ENCODE results near the gene CCR7.
"Not testable (repeated sequence)": the region's sequence is repeated elsewhere in the genome, so short reads cannot be mapped to it uniquely, and the experiment has no call there.

The CCR7 gene

GRCh38 chr17:40597556-40598300, 32.5 kb upstream of the CCR7 start:
- ChIA-PET CTCF (interaction anchor here (0.9 kb wide), 1 partner anchor 20 kb away, joined by 3 read pairs; no protein-coding TSS in a partner anchor), POLR2A (no interaction called here)
- no peak overlapping the region for H3K4me3 ChIP-seq (ENCODE audit: low read depth, low read length)
- no peak for TF ChIP-seq CTCF (IDR thresholded peaks at IDR 0.05; ENCODE audit: insufficient read depth, low read length, missing control alignments)
- DNase-seq (ENCODE audit: low read depth, low spot score) = no peak

GRCh38 chr17:40597156-40597555, 31.9 kb upstream of the CCR7 start:
- CTCF ChIA-PET = no interaction called here
- POLR2A ChIA-PET = no interaction called here

GRCh38 chr17:40596261-40596919, 31.1 kb upstream of the CCR7 start:
- DNase-seq (ENCODE audit: low read depth, low spot score) = no peak
- CTCF ChIA-PET = interaction anchor here (0.6 to 1.0 kb wide), 2 partner anchors 13 to 61 kb away, joined by 3 read pairs; no protein-coding TSS in a partner anchor
- H3K4me3 ChIP-seq (ENCODE audit: low read depth, low read length) = no peak overlapping the region
- TF ChIP-seq CTCF (IDR thresholded peaks at IDR 0.05; ENCODE audit: insufficient read depth, low read length, missing control alignments) = no peak
- POLR2A ChIA-PET = no interaction called here

More at GRCh38 chr17:40597156-40597555, 31.9 kb upstream of the CCR7 start:
- DNase-seq (ENCODE audit: low read depth, low spot score) = no peak
- no peak overlapping the region for H3K4me3 ChIP-seq (ENCODE audit: low read depth, low read length)
- TF ChIP-seq CTCF (IDR thresholded peaks at IDR 0.05; ENCODE audit: insufficient read depth, low read length, missing control alignments) = no peak

GRCh38 chr17:40590742-40591141, 25.5 kb upstream of the CCR7 start:
- TF ChIP-seq CTCF (IDR thresholded peaks at IDR 0.05; ENCODE audit: insufficient read depth, low read length, missing control alignments) = no peak
- POLR2A ChIA-PET = no interaction called here
- H3K4me3 ChIP-seq (ENCODE audit: low read depth, low read length) = no peak overlapping the region
- DNase-seq (ENCODE audit: low read depth, low spot score) = no peak
- CTCF ChIA-PET = interaction anchor here (1.1 kb wide), 1 partner anchor 31 kb away, joined by 3 read pairs; no protein-coding TSS in a partner anchor

GRCh38 chr17:40588552-40588951, 23.3 kb upstream of the CCR7 start:
- H3K4me3 ChIP-seq (ENCODE audit: low read depth, low read length) = no peak overlapping the region
- DNase-seq (ENCODE audit: low read depth, low spot score) = no peak
- ChIA-PET POLR2A (no interaction called here), CTCF (interaction anchor here (1.5 kb wide), 1 partner anchor 15 kb away, joined by 3 read pairs; no protein-coding TSS in a partner anchor)
- no peak for TF ChIP-seq CTCF (IDR thresholded peaks at IDR 0.05; ENCODE audit: insufficient read depth, low read length, missing control alignments)

- POLR2A ChIA-PET; H3K4me3 ChIP-seq (ENCODE audit: low read depth, low read length); DNase-seq (ENCODE audit: low read depth, low spot score): not testable (repeated sequence)
- CTCF ChIA-PET = interaction anchor here (1.0 to 1.2 kb wide), 2 partner anchors 10 to 26 kb away, joined by 3 read pairs; no protein-coding TSS in a partner anchor
Observed at GRCh38 chr17:40586264-40586663, 21.0 kb upstream of the CCR7 start.

- CTCF ChIA-PET = interaction anchor here (1.2 kb wide), 1 partner anchor 35 kb away, joined by 3 read pairs; no protein-coding TSS in a partner anchor
- DNase-seq (ENCODE audit: low read depth, low spot score); POLR2A ChIA-PET; H3K4me3 ChIP-seq (ENCODE audit: low read depth, low read length): not testable (repeated sequence)
Observed at GRCh38 chr17:40584950-40585349, 19.7 kb upstream of the CCR7 start.

All from AG04449 (cell line).